KMS-11 (cell line): ENCODE data around the gene UBR3.

ENCODE experiments used
- H2AFZ ChIP-seq: fragments of 200-600 bp; sonication (generic); 2 replicates; pipeline ENCODE4 v1.6.1; 2016; ENCODE audit warnings: antibody characterized with exemption, mixed run types, low read depth
- H3K27ac ChIP-seq: fragments of 200-600 bp; sonication (generic); 2 replicates; pipeline ENCODE4 v1.6.1; 2016; ENCODE audit warnings: mild to moderate bottlenecking, mixed run types
- H3K27me3 ChIP-seq: fragments of 200-600 bp; sonication (generic); 2 replicates; pipeline ENCODE4 v1.6.1; 2017; ENCODE audit warnings: mild to moderate bottlenecking, low read depth, mixed run types, moderate library complexity; ENCODE audit not compliant: insufficient read depth
- H3K36me3 ChIP-seq: fragments of 200-600 bp; sonication (generic); 2 replicates; pipeline ENCODE4 v1.6.1; 2017; ENCODE audit warnings: mild to moderate bottlenecking, mixed run types; ENCODE audit not compliant: insufficient read depth
- H3K4me1 ChIP-seq: fragments of 200-600 bp; sonication (generic); 2 replicates; pipeline ENCODE4 v1.6.1; 2016; ENCODE audit warnings: mild to moderate bottlenecking, low read depth, mixed run types; ENCODE audit not compliant: poor library complexity, severe bottlenecking
- H3K4me2 ChIP-seq: fragments of 200-600 bp; sonication (generic); 2 replicates; pipeline ENCODE4 v1.7.0; 2016; ENCODE audit warnings: mild to moderate bottlenecking, mixed run types
- H3K4me3 ChIP-seq: fragments of 200-600 bp; sonication (generic); IDR thresholded peaks from 2 replicates; pipeline ENCODE4 v1.6.1; 2017; ENCODE audit warnings: low read depth, low read length, mixed read lengths; ENCODE audit not compliant: insufficient read depth
- H3K79me2 ChIP-seq: fragments of 200-600 bp; sonication (generic); 2 replicates; pipeline ENCODE4 v1.6.1; 2016; ENCODE audit warnings: low read depth, mixed run types; ENCODE audit not compliant: insufficient read depth
- H3K9ac ChIP-seq: fragments of 200-600 bp; sonication (generic); 2 replicates; pipeline ENCODE4 v1.6.1; 2016; ENCODE audit warnings: mild to moderate bottlenecking, mixed run types
- H4K20me1 ChIP-seq: fragments of 200-600 bp; sonication (generic); 2 replicates; pipeline ENCODE4 v1.6.1; 2016; ENCODE audit warnings: mild to moderate bottlenecking, mixed run types; ENCODE audit not compliant: insufficient read depth
- TF ChIP-seq, protein P1 (sequence below): fragments of 200-600 bp; sonication (generic); conservative IDR thresholded peaks from 2 replicates; pipeline ENCODE4 v1.6.1; 2017; ENCODE audit warnings: low read depth, mild to moderate bottlenecking, antibody characterized with exemption, low read length, moderate library complexity, mixed read lengths

UBR3 gene

DNA sequence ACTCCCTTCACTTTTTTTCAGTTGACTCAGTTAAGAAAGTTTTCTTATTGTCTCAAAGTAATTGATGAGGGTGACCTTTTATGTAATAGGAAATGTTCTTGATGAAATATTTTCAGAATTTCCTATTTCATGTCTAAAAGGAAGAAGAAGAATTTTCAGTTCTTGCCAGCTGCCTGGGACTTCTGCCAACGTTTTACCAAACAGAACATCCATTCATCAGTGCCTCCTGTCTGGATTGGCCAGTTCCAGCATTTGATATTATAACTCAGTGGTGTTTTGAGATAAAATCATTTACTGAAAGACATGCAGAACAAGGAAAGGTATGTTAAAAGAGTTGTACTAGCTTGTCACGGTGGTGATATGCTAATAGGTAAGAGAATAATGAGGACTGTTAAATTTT is 246.0 kb downstream of the UBR3 start:
- no peak overlapping the region for H3K4me2 ChIP-seq
- TF ChIP-seq, protein P1, sequence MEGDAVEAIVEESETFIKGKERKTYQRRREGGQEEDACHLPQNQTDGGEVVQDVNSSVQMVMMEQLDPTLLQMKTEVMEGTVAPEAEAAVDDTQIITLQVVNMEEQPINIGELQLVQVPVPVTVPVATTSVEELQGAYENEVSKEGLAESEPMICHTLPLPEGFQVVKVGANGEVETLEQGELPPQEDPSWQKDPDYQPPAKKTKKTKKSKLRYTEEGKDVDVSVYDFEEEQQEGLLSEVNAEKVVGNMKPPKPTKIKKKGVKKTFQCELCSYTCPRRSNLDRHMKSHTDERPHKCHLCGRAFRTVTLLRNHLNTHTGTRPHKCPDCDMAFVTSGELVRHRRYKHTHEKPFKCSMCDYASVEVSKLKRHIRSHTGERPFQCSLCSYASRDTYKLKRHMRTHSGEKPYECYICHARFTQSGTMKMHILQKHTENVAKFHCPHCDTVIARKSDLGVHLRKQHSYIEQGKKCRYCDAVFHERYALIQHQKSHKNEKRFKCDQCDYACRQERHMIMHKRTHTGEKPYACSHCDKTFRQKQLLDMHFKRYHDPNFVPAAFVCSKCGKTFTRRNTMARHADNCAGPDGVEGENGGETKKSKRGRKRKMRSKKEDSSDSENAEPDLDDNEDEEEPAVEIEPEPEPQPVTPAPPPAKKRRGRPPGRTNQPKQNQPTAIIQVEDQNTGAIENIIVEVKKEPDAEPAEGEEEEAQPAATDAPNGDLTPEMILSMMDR: no peak
- H2AFZ ChIP-seq: no peak overlapping the region

DNA sequence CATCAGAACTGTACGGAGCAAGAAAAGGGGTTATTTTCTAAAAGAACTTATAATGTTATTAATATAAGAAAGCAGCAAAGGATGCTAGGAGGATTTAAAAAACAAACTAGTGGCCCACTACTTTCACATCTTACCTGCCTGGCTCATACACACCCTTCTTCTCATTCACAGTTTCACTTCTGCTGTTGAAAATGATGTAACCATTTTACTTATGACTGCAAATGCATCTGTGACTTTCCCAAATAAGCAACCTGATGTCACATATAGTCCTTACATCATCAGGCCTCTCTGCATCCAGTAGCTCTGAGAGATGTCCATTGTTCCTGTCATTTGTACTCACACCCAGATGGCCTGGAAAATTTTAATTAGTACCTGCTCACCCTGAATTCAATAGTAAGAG is 248.9 kb downstream of the UBR3 start:
- H3K36me3 ChIP-seq: no peaks in the 10 kb centered on the region
- no peak overlapping the region for H2AFZ ChIP-seq
- no peak overlapping the region for H3K27ac ChIP-seq
- no peaks in the 10 kb centered on the region for H3K79me2 ChIP-seq
- no peak overlapping the region for H3K4me2 ChIP-seq
- no peak overlapping the region for H3K9ac ChIP-seq
- H3K27me3 ChIP-seq: no peaks in the 10 kb centered on the region
- no peak overlapping the region for H3K4me3 ChIP-seq
- no peaks in the 10 kb centered on the region for H4K20me1 ChIP-seq
- TF ChIP-seq, protein P1: no peak
- H3K4me1 ChIP-seq: no peaks in the 10 kb centered on the region

More for the DNA sequence above, 246.0 kb downstream of the UBR3 start:
- Histone ChIP-seq H3K27me3 (no peaks in the 10 kb centered on the region), H3K4me1 (no peaks in the 10 kb centered on the region), H3K79me2 (no peaks in the 10 kb centered on the region), H3K36me3 (no peaks in the 10 kb centered on the region), H3K9ac (no peak overlapping the region), H3K27ac (no peak overlapping the region), H3K4me3 (no peak overlapping the region), H4K20me1 (no peaks in the 10 kb centered on the region)

DNA sequence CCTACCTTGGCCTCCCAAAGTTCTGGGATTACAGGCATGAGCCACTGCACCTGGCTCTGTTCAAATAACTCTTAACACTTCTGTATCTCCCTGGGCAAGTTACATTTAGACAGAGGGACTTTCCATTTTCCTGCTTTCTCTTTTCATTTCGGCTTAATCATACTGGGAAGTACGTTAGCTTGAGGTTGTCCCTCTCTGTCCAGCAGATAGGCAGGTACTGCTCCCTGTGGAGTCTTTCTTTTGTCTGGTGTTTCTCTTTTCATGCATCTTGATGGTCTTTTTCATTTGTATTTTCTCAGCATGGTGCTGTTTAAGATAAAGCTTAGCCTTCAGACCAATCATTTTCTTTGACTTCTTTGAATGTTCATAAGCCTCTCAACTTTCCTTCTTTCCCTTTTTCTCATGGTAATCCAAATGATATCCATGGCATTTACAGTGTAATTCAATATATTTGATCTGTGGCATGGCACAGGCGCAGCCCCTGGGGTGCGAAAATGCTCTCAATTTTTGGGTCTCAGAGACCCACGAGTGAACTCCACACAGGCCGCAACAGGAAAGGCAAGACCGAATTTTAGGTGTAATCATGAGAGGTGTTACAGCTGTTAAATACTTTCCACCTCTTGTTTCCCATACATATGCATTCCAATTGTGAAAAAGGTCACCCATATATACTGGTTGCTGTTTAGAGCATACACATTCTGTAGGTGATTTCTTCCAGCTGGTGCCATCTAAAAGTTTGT is 250.7 kb downstream of the UBR3 start:
- Histone ChIP-seq H3K9ac (no peak overlapping the region), H3K4me2 (no peak overlapping the region), H3K4me3 (no peak overlapping the region), H2AFZ (no peak overlapping the region), H3K79me2 (no peaks in the 10 kb centered on the region), H3K4me1 (no peaks in the 10 kb centered on the region), H3K36me3 (no peaks in the 10 kb centered on the region), H4K20me1 (no peaks in the 10 kb centered on the region), H3K27ac (no peak overlapping the region), H3K27me3 (no peaks in the 10 kb centered on the region)
- TF ChIP-seq, protein P1: no peak

DNA sequence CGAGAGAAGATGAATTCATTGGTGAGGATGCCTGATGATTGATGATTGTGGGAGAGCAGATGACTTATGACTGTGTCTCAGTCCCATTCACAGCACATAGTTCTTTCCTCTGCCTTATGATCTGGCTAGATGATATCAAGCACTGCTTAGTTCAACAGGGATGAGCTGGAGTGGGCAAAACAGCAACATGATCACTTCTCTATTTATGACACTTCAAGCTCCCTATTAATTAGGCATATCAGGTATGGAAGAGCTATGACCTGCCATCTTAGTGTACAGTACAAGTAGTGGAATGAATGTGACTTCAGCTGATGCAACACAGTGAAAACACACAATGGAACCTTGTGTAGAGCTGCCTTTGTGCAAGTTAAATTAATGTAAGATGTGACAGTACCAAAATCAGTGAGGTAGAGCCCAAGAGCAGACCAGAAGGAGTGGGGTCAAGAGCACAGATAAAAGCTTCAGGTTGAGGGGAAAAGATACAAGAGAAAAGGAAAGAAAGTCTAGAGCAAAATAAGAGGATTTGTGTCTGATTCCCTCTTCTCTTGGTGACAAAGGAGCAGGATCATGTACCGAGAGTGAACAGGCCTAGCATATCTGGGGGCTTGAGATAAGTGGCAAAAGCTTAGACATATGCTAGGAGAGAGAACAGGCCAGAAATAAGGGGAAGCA is 257.7 kb downstream of the UBR3 start:
- no peak overlapping the region for H2AFZ ChIP-seq
- no peak overlapping the region for H3K4me2 ChIP-seq
- H3K4me1 ChIP-seq: peaks cover 8% of the 10 kb centered on the region
- TF ChIP-seq, protein P1: no peak
- H3K36me3 ChIP-seq: no peaks in the 10 kb centered on the region
- no peaks in the 10 kb centered on the region for H3K27me3 ChIP-seq
- H3K79me2 ChIP-seq: no peaks in the 10 kb centered on the region
- no peaks in the 10 kb centered on the region for H4K20me1 ChIP-seq
- no peak overlapping the region for H3K4me3 ChIP-seq
- H3K27ac ChIP-seq: no peak overlapping the region
- H3K9ac ChIP-seq: no peak overlapping the region
